IPS-18a (cell line): ENCODE results near the gene MOG.
A peak's percentile ranks its signal among the peaks of the same experiment; 100 is the strongest.

Source experiments
- H3K27ac ChIP-seq: one replicate; pipeline ENCODE4 v1.5.1; 2013; ENCODE audit warnings: low read length
- H3K27me3 ChIP-seq: one replicate; pipeline ENCODE4 v1.6.1; 2013; ENCODE audit warnings: mild to moderate bottlenecking, low read length; ENCODE audit not compliant: control insufficient read depth, insufficient read depth
- H3K36me3 ChIP-seq: one replicate; pipeline ENCODE4 v1.6.1; 2013; ENCODE audit warnings: low read depth, low read length; ENCODE audit not compliant: control insufficient read depth
- H3K4me1 ChIP-seq: one replicate; pipeline ENCODE4 v1.6.1; 2013; ENCODE audit warnings: low read depth, low read length; ENCODE audit not compliant: control insufficient read depth
- H3K4me3 ChIP-seq: one replicate; pipeline ENCODE4 v1.5.1; 2013; ENCODE audit warnings: low read length
- H3K9ac ChIP-seq: one replicate; pipeline ENCODE4 v1.6.1; 2013; ENCODE audit warnings: mild to moderate bottlenecking, low read length, moderate library complexity
- H3K9me3 ChIP-seq: one replicate; pipeline ENCODE4 v1.6.1; 2013; ENCODE audit warnings: low read depth, low read length; ENCODE audit not compliant: control insufficient read depth

The MOG gene

DNA sequence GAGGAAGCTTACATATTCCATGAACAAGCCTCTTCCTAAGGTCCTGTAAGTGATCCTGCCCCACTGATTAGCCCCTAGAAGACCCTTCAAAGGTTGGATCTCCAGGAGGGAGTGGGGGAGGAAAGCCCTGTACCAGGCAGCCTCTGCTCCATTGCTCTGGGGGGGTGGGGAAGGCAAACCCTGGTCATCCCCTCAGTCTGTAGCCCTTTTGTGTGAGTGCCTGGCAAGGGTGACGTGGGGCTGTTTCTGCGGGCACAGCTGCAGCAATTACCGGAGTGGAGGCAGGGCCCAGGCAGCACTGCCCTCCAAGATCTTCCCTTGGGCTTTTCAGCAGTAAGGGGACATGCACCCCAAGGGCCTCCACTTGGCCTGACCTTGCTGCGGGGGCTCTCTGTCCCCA lies at the start of gene MOG:
Gene MOG, plus strand, starts transcription at position 295 of the 400 bp plus-strand sequence. CDS start 118 bp downstream, outside the sequence.
- Histone ChIP-seq H3K36me3 (no peaks in the 10 kb centered on the region), H3K27me3 (no peaks in the 10 kb centered on the region), H3K4me1 (peaks cover 19% of the 10 kb centered on the region), H3K4me3 (no peak within 1 kb of the TSS), H3K27ac (no peak within 1 kb of the TSS), H3K9me3 (no peaks in the 10 kb centered on the region), H3K9ac (no peak within 1 kb of the TSS)

DNA sequence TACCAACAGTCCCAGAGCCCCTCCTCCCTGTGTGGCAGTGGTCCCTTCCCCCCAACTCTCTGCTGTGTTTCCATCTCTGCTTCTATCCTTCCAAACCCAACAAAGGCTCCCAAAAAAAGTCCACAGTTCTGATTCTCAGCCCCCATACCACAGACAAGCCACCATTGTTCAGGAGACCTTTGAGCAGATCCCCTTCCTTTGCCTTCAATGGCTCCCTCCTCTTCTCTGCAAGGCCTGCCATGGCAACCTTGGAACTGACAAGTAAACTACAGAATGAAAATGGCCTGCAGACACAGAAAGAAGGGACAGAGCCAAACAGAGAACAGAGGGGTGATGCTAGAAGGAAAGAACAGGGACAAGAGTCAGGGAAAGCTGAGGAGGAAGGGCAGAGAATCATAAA lies 48.8 kb upstream of the MOG start:
- Histone ChIP-seq H3K4me3 (no peak overlapping the region), H3K36me3 (peaks cover 96% of the 10 kb centered on the region), H3K4me1 (no peaks in the 10 kb centered on the region), H3K9ac (no peak overlapping the region), H3K27ac (no peak overlapping the region), H3K27me3 (no peaks in the 10 kb centered on the region), H3K9me3 (no peaks in the 10 kb centered on the region)

DNA sequence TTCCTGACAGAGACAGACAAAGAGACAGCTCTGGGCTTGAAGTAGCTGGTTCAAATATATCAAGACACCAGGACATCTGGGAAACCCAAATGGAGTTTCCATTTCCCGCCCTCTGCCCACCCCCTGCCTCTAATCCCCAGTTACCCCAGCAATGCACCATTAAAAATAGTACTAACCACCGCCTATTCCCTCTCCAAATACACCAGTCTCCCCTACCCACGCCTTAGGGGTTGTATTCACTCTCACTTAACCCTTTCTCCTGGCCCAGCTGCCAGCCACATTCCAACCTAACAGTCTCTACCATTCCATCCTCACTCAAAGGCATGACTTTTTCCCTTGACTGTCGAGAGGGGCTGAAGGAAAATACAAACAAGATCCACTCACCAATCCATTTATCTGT lies 46.4 kb upstream of the MOG start:
- Histone ChIP-seq H3K4me1 (no peaks in the 10 kb centered on the region), H3K27ac (no peak overlapping the region), H3K36me3 (peaks cover 95% of the 10 kb centered on the region)

DNA sequence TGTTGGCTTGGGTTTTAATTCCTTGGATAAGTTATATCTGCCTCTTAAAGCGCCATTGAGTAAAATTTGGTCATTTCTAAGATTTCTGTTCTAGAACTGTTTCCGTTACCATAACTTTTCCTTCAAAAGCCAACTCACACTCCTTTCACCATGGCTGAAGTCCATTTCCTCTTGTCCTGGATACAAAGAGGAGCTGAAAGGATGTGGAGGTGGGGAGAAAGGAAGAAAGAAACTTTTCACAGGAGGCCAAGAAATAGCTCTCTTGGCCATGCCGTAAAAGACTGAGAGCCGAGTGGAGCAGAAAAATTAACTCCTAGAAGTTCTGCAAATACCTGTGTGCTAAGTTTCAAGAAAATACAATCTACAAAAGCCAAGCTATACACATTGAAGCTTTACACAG lies 45.5 kb upstream of the MOG start:
- H3K9ac ChIP-seq, result no peak overlapping the region
- no peaks in the 10 kb centered on the region for H3K27me3 ChIP-seq
- H3K9me3 ChIP-seq, result no peaks in the 10 kb centered on the region
- H3K4me3 ChIP-seq, result no peak overlapping the region
- H3K27ac ChIP-seq, result no peak overlapping the region
- no peaks in the 10 kb centered on the region for H3K4me1 ChIP-seq
- H3K36me3 ChIP-seq, result peaks cover 91% of the 10 kb centered on the region

More for the DNA sequence above, 46.4 kb upstream of the MOG start:
- Histone ChIP-seq H3K4me3 (no peak overlapping the region), H3K9ac (no peak overlapping the region), H3K27me3 (no peaks in the 10 kb centered on the region), H3K9me3 (no peaks in the 10 kb centered on the region)

DNA sequence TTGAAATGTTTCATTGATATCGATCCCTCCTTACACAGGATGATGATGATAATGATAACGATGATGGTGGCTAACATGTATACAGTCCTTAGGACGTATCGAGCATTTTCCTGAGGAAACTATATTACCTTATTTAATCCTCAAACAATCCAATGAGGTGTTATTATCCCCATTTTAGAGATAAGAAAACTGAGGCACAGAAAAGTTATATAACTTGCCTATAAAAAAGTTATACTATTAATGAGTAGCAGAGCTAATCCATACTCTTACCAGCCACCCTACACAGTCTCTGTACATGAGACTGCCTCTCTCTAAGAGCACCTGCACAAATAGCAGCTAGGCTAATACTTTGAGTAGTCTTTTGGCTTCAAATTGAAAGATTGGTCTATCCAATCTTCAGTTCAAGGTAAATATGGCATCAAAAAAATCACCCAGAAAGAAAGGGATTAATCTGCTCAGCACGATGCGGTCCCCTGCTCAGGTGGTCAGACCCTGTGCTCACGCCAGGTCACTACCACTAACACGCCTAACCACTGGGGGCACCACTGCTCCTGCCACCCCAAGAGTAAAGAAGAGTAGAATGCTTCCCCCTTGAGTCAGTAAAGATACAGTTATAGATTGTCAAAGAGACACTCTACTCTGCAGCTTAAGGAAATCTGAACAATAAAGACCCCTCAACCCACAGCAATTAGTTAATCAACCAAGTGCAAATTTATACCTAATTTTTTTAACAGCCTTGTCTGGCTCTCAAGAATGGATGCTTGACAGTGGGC lies 38.9 kb upstream of the MOG start:
- Histone ChIP-seq H3K27ac (no peak overlapping the region), H3K4me1 (peaks cover 17% of the 10 kb centered on the region), H3K27me3 (no peaks in the 10 kb centered on the region), H3K9me3 (no peaks in the 10 kb centered on the region), H3K36me3 (peaks cover 91% of the 10 kb centered on the region), H3K9ac (no peak overlapping the region), H3K4me3 (no peak overlapping the region)

DNA sequence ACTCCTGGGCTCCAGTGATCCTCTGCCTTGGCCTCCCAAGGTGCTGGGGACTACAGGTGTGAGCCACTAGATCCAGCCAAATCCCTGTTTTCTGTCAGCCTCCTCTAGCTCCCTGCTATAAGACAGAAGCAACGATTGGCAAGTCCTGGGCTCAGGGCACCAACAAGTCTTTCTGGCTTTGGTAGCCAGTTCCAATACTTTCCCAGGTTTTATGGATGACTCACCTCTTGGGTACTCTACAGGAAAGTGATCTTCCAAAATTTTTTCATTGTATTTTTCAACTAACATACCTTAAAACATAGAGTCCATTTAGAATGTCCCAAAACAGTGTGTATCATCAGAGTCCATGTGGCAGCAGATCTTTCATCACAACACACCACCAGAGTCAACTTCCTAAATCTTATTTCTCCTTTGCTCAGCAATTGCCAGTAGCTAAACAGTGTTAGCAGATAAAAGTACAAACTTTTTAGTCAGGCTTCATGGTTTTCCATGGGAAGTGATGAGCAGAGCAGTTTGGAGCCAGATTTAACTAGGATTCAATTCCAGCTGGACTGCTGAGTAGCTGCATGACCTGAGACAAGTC lies 37.2 kb upstream of the MOG start:
- Histone ChIP-seq H3K27ac (no peak overlapping the region), H3K27me3 (no peaks in the 10 kb centered on the region), H3K9me3 (no peaks in the 10 kb centered on the region), H3K36me3 (peaks cover 82% of the 10 kb centered on the region), H3K4me1 (peaks cover 34% of the 10 kb centered on the region), H3K4me3 (no peak overlapping the region), H3K9ac (no peak overlapping the region)

DNA sequence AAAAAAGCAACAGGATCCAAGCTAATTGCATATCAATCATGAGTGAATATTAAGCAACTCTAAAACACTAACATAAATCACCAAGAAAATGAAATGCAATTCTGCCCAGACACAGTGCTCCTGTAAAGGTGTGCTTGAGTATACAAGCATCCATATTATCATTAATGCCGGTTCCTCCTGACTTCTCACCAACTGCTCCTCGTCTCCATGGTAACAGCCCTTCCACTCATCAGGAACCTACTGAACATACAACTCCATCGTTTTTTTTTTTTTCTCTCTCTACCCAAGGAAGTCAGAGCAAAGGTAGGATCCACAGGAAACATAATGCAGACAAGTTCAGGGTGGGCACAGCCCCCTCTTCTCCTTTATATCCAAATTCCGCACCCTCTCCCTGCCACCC lies 36.3 kb upstream of the MOG start:
- Histone ChIP-seq H3K4me3 (no peak overlapping the region), H3K9ac (no peak overlapping the region), H3K27me3 (no peaks in the 10 kb centered on the region), H3K27ac (no peak overlapping the region), H3K4me1 (peaks cover 43% of the 10 kb centered on the region), H3K9me3 (no peaks in the 10 kb centered on the region), H3K36me3 (peaks cover 75% of the 10 kb centered on the region)

DNA sequence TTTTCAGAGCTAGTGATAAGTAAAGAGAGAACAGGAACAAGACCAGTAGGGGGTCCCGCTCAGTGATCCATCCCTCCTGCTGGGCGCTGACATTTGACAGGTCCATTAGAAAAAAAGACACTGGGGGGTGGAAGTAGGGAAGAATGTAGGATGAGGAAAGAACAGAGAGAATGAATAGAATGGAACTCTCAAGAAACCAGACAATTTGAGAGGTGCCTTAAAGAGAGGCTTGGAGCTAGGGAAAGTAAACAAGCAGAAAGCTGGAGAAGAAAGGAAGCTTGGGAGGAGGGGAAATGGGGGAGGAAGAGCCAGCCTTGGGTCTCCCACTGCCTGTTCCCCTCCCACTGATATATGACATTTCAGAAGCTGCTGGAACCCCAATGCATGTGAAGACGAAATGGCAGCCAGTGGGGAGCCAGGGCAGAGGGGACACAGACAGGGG lies 32.4 kb upstream of the MOG start:
- H3K4me1 ChIP-seq, result peaks cover 57% of the 10 kb centered on the region
- H3K9ac ChIP-seq, result no peak overlapping the region
- no peak overlapping the region for H3K27ac ChIP-seq

DNA sequence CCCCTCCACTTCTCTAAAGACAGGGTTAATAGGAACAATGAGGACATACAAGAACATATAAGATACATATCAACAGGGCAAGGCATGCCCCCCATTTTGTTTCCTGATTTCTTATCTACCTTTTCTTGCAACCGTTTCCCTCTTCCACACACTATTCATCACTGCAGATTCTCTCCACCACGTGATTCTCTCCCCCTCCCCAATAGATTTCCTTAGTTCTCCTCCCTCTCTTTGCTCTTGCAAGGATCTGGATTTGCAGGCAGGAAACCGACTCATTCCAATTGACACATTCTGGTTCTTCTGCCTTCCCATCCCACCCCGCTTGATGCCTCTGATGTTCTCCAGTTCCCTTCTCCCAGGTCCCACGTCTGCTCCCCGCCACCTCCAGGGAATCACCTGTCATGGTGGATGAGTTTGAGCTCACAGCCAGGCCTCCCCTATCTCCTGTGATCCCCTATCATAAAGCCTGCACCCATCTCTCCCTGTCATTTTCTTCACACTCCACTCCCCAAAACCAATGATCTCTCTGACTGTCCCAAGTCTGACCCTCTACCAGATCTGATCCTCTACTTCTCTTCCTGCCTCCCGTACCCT lies 31.5 kb upstream of the MOG start:
- Histone ChIP-seq H3K27ac (no peak overlapping the region), H3K4me3 (peak overlapping the region; percentile 58), H3K36me3 (peaks cover 34% of the 10 kb centered on the region), H3K4me1 (peaks cover 63% of the 10 kb centered on the region), H3K27me3 (no peaks in the 10 kb centered on the region), H3K9ac (no peak overlapping the region), H3K9me3 (no peaks in the 10 kb centered on the region)

More for the DNA sequence above, 32.4 kb upstream of the MOG start:
- H3K27me3 ChIP-seq, result no peaks in the 10 kb centered on the region
- H3K4me3 ChIP-seq, result peak overlapping the region; percentile 58
- H3K9me3 ChIP-seq, result no peaks in the 10 kb centered on the region
- peaks cover 43% of the 10 kb centered on the region for H3K36me3 ChIP-seq

DNA sequence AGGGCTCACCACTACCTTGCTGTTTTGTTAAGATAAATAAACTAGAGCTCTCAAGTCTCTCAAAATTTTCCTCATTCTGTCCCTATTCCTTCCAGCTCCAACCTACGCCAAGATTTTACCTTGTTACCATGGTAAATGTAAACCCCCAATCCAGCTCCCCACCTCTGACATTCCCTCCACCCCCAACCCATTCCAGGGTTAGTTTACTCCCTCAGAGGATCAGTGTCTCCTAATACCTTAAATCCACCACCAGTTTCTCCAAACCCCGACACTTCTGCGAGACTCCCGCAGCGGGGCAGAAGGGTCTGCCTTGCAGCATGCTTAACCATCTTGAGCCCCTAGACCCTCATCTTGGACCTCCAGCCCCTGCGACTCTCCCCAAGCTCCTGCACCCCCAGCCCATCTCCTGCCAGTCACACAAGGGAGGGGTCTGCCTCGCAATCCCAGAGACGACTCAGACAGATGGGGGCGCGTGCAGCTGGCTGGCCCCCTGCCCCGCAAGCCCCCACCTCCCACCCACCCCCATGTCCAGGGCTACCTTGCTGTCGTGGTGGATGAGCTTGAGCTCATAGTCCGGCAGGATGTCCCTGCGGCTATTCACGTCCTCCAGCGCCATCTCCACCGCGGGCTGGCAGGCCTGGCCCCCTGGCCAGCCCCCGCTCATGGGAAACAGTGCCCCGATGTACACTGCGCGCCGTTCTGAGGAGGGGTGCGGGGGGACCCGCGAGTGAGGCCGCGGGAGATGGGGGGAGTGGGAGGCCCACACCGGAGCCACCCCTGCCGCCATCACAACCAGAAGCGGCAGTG lies 29.7 kb upstream of the MOG start:
- Histone ChIP-seq H3K27ac (no peak overlapping the region), H3K36me3 (peaks cover 17% of the 10 kb centered on the region), H3K27me3 (no peaks in the 10 kb centered on the region), H3K9ac (peak overlapping the region; percentile 57), H3K4me3 (peak overlapping the region; percentile 58), H3K9me3 (no peaks in the 10 kb centered on the region), H3K4me1 (peaks cover 65% of the 10 kb centered on the region)

DNA sequence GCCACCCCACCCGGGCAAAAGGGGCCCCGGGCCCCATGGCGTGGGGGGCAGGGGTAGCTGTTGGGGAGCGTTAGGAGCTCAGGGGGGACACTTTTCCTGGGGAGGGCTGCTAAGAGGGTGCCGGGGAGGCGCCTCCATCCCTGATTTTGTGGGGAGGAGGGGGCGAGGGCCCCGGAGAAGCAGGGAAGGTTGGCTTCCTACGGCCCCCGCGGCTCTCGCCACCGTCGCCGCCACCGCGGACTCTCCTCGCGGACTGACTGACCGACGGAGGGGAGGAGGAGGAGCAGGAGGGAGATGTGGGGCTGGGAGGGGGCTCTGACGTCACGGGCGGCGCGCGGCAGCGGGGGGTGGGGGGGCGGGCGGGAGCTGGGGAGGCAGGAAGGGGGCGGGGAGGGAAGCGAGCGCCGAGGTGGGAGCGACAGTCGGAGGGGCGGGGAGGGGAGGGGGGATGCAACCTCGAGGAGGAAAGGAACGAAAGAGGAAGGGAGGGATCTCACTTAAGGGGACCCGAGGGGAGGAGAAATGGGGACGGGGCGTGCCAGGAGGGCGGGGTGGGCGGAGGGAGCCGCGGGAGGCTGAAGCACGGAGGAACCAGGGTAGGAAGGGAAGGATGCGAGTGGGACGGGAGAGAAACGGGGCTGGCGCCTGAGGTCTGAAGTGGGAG lies 29.0 kb upstream of the MOG start:
- Histone ChIP-seq H3K27ac (peak overlapping the region; percentile 30), H3K4me1 (peaks cover 57% of the 10 kb centered on the region), H3K36me3 (peaks cover 10% of the 10 kb centered on the region), H3K4me3 (peak overlapping the region; percentile 85), H3K9me3 (no peaks in the 10 kb centered on the region), H3K9ac (peak overlapping the region; percentile 57), H3K27me3 (no peaks in the 10 kb centered on the region)
